ENCODE measurements around the gene COG8. TPM values are rescaled to one million over a fixed set of nuclear protein-coding genes. Genes with fewer than 3 reads are reported as not detected.
A peak's percentile ranks its signal among the peaks of the same experiment; 100 is the strongest.

COG8 gene
- total and polyA plus RNA-seq, 9 of the 15 experiments (the other 6 are each of a cell fraction or from before 2014, with no cell fraction given): 3.7 to 42.6 (median 30.1) TPM

DNA sequence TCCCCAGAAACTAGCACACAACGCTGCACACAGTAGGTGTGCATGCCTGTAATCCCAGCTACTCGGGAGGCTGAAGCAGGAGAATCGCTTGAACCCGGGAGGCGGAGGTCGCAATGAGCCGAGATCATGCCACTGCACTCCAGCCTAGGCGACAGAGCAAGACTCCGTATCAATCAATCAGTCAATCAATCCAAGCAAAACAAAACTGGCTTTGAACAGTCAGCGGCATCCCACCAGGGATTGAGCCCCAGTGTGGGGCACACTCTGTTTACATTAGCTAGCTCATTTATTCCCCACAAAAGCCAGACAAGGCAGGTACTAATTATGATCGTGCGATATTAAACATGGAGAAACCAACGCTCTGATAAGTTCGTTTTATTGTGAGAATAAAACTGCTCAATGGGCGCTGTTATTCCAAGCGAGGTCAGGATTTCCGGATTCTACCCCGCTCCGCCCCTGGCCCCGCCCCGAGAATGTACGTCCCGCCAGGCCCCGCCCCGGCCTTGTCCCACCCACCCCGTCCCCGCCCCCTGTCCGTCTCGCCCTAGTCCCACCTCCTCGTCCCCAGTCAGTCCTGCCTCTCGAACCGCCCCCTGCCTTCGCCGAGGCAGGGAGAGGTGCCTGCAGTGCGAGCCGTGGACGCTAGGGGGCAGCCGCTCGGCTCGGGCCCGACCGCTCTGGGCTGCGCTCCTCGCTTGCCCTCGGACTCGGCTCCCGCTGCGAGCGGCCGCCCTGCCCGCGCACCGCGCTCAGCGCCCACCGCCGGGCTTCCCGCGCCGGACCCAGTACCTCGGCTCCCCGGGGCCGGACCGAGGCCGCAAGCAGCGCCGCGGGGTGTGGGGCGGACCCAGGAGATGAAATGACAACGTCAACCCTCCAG, 28.5 kb downstream of the COG8 start, which contains the start of gene VPS4A (continued):
- TF ChIP-seq SMC3 (conservative IDR thresholded peaks at IDR 0.05; ENCODE audit: insufficient read depth, low read depth, low read length) (peak; percentile 53), ELF2 (CRISPR knock-in tag; IDR thresholded peaks at IDR 0.05) (peak; percentile 20; the same call in 1 of the 2 replicates), ZC3H11A (IDR thresholded peaks at IDR 0.05; ENCODE audit: low read depth, low read length) (no peak; the same call in 1 of the 2 replicates), FOXK1 (CRISPR knock-in tag; IDR thresholded peaks at IDR 0.05; ENCODE audit: borderline replicate concordance) (no peak), ILK (tag; IDR thresholded peaks at IDR 0.05; ENCODE audit: borderline replicate concordance, low read depth) (no peak), MITF (IDR thresholded peaks at IDR 0.05) (0 out of 2 replicates have a peak, but pooled peaks have one; percentile 11), CREB1 (IDR thresholded peaks at IDR 0.05) (peak; percentile 41; the same call in 1 of the 2 replicates), CREB1 (CRISPR knock-in tag; IDR thresholded peaks at IDR 0.05) (peak; percentile 32; the same call in 1 of the 2 replicates), ETV1 (tag; conservative IDR thresholded peaks at IDR 0.05; ENCODE audit: low read depth) (no peak), RCOR1 (IDR thresholded peaks at IDR 0.05; ENCODE audit: borderline replicate concordance in 1 of 2, low read depth in 2 of 2, low read length in 2 of 2) (0 out of 4 replicates have a peak, but pooled peaks of 1 of the 2 experiments have one; percentile 4), RBFOX2 (IDR thresholded peaks at IDR 0.05; ENCODE audit: low read depth, low read length) (peak; percentile 86), HDAC8 (tag; IDR thresholded peaks at IDR 0.05) (no peak; the same call in 1 of the 2 replicates), TCF7L2 (IDR thresholded peaks at IDR 0.05; ENCODE audit: low read depth, low read length) (no peak), ZNF311 (CRISPR knock-in tag; IDR thresholded peaks at IDR 0.05) (no peak)
- TF ChIP-seq, protein P1, sequence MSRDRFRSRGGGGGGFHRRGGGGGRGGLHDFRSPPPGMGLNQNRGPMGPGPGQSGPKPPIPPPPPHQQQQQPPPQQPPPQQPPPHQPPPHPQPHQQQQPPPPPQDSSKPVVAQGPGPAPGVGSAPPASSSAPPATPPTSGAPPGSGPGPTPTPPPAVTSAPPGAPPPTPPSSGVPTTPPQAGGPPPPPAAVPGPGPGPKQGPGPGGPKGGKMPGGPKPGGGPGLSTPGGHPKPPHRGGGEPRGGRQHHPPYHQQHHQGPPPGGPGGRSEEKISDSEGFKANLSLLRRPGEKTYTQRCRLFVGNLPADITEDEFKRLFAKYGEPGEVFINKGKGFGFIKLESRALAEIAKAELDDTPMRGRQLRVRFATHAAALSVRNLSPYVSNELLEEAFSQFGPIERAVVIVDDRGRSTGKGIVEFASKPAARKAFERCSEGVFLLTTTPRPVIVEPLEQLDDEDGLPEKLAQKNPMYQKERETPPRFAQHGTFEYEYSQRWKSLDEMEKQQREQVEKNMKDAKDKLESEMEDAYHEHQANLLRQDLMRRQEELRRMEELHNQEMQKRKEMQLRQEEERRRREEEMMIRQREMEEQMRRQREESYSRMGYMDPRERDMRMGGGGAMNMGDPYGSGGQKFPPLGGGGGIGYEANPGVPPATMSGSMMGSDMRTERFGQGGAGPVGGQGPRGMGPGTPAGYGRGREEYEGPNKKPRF (IDR thresholded peaks at IDR 0.05; ENCODE audit: low read depth, low read length): no peak
- TF ChIP-seq, protein P2, sequence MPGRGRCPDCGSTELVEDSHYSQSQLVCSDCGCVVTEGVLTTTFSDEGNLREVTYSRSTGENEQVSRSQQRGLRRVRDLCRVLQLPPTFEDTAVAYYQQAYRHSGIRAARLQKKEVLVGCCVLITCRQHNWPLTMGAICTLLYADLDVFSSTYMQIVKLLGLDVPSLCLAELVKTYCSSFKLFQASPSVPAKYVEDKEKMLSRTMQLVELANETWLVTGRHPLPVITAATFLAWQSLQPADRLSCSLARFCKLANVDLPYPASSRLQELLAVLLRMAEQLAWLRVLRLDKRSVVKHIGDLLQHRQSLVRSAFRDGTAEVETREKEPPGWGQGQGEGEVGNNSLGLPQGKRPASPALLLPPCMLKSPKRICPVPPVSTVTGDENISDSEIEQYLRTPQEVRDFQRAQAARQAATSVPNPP (IDR thresholded peaks at IDR 0.05; ENCODE audit: borderline replicate concordance, insufficient read depth, insufficient read length): no peak
- TF ChIP-seq, protein P3, sequence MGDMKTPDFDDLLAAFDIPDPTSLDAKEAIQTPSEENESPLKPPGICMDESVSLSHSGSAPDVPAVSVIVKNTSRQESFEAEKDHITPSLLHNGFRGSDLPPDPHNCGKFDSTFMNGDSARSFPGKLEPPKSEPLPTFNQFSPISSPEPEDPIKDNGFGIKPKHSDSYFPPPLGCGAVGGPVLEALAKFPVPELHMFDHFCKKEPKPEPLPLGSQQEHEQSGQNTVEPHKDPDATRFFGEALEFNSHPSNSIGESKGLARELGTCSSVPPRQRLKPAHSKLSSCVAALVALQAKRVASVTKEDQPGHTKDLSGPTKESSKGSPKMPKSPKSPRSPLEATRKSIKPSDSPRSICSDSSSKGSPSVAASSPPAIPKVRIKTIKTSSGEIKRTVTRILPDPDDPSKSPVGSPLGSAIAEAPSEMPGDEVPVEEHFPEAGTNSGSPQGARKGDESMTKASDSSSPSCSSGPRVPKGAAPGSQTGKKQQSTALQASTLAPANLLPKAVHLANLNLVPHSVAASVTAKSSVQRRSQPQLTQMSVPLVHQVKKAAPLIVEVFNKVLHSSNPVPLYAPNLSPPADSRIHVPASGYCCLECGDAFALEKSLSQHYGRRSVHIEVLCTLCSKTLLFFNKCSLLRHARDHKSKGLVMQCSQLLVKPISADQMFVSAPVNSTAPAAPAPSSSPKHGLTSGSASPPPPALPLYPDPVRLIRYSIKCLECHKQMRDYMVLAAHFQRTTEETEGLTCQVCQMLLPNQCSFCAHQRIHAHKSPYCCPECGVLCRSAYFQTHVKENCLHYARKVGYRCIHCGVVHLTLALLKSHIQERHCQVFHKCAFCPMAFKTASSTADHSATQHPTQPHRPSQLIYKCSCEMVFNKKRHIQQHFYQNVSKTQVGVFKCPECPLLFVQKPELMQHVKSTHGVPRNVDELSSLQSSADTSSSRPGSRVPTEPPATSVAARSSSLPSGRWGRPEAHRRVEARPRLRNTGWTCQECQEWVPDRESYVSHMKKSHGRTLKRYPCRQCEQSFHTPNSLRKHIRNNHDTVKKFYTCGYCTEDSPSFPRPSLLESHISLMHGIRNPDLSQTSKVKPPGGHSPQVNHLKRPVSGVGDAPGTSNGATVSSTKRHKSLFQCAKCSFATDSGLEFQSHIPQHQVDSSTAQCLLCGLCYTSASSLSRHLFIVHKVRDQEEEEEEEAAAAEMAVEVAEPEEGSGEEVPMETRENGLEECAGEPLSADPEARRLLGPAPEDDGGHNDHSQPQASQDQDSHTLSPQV (IDR thresholded peaks at IDR 0.05): peak; percentile 42; the same call in 1 of the 2 replicates

Measured in K562 (cell line).